Measurements from ENCODE around the gene PSMF1.
"Not testable (repeated sequence)": the region's sequence is repeated elsewhere in the genome, so short reads cannot be mapped to it uniquely, and the experiment has no call there.

Gene PSMF1

DNA sequence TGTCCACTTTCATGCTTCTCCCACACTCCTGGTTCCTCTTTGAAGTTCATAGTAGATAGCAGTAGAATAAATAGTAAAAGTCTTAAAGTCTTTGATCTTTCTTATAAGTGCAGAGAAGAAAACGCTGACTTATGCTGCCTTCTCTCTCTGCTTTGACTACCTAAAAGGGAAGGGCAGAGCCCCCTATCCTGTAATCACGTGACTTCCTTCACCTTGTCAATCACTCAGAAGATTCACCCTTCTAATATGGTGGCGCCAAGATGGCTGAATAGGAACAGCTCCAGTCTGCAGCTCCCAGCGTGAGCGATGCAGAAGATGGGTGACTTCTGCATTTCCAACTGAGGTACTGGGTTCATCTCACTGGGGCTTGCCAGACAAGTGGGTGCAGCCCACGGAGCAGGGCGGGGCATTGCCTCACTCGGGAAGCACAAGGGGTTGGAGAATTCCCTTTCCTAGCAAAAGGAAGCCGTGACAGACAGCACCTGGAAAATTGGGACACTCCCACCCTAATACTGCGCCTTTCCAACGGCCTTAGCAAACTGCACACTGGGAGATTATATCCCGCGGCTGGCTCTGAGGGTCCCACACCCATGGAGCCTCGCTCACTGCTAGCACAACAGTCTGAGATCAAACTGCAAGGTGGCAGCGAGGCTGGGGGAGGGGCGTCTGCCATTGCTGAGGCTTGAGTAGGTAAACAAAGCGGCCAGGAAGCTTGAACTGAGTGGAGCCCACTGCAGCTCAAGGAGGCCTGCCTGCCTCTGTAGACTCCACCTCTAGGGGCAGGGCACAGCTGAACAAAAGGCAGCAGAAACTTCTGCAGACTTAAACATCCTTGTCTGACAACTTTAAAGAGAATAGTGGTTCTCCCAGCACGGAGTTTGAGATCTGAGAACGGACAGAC is 98.4 kb downstream of the PSMF1 start:
- DNase-seq: not testable (repeated sequence)
